WERI-Rb-1 (cell line): ENCODE measurements around the gene STRADA.

ENCODE experiments used
- DNase-seq: peaks from one replicate; pipeline ENCODE4 v3.0.0-alpha.2; 2020
- H3K27ac ChIP-seq: fragments of 250-450 bp; sonication (Bioruptor Pico); 2 replicates; pipeline ENCODE4 v1.5.1; 2020; ENCODE audit warnings: mild to moderate bottlenecking, moderate library complexity
- H3K27me3 ChIP-seq: fragments of 250-450 bp; sonication (Bioruptor Pico); 2 replicates; pipeline ENCODE4 v1.5.1; 2021; ENCODE audit warnings: mild to moderate bottlenecking, low read depth, moderate library complexity; ENCODE audit not compliant: insufficient read depth, severe bottlenecking
- H3K36me3 ChIP-seq: fragments of 250-450 bp; sonication (Bioruptor Pico); 2 replicates; pipeline ENCODE4 v1.5.1; 2020; ENCODE audit warnings: mild to moderate bottlenecking, moderate library complexity
- H3K4me3 ChIP-seq: 2 replicates; pipeline ENCODE4 v1.5.1; 2011; ENCODE audit warnings: low read depth, mild to moderate bottlenecking, control low read depth, low read length
- H3K9me3 ChIP-seq: fragments of 250-450 bp; sonication (Bioruptor Pico); 2 replicates; pipeline ENCODE4 v1.5.1; 2021; ENCODE audit warnings: mild to moderate bottlenecking, moderate library complexity; ENCODE audit not compliant: severe bottlenecking
- CTCF ChIP-seq: IDR thresholded peaks from 2 replicates; pipeline ENCODE4 v1.5.1; 2011; ENCODE audit warnings: low read depth, mild to moderate bottlenecking, control low read depth, inconsistent platforms, low read length

STRADA gene

GRCh38 chr17:63693411-63694113, 48.0 kb downstream of the STRADA start:
- Histone ChIP-seq H3K27me3 (no peaks in the 10 kb centered on the region), H3K27ac (peak overlapping the region; percentile 17; the same call in 1 of the 2 replicates), H3K9me3 (no peaks in the 10 kb centered on the region), H3K36me3 (peaks cover 74% of the 10 kb centered on the region), H3K4me3 (no peak overlapping the region)
- no peak for TF ChIP-seq CTCF
- DNase-seq, result no peak

GRCh38 chr17:63692195-63692816, 49.3 kb downstream of the STRADA start:
- Histone ChIP-seq H3K9me3 (no peaks in the 10 kb centered on the region), H3K27me3 (no peaks in the 10 kb centered on the region), H3K36me3 (peaks cover 80% of the 10 kb centered on the region), H3K27ac (peak overlapping the region; percentile 36), H3K4me3 (no peak overlapping the region)
- DNase-seq, result peak; percentile 75
- TF ChIP-seq CTCF, result peak; percentile 60

GRCh38 chr17:63689479-63689878, 52.1 kb downstream of the STRADA start:
- H3K27ac ChIP-seq, result no peak overlapping the region
- no peaks in the 10 kb centered on the region for H3K27me3 ChIP-seq
- H3K9me3 ChIP-seq, result no peaks in the 10 kb centered on the region
- peaks cover 83% of the 10 kb centered on the region for H3K36me3 ChIP-seq
- TF ChIP-seq CTCF, result no peak
- no peak overlapping the region for H3K4me3 ChIP-seq
- DNase-seq, result no peak

- H3K27me3 ChIP-seq, result no peaks in the 10 kb centered on the region
- TF ChIP-seq CTCF, result no peak
- no peak for DNase-seq
- peaks cover 83% of the 10 kb centered on the region for H3K36me3 ChIP-seq
- H3K9me3 ChIP-seq, result no peaks in the 10 kb centered on the region
- H3K4me3 ChIP-seq, result no peak overlapping the region
- H3K27ac ChIP-seq, result no peak overlapping the region
Observed at GRCh38 chr17:63688396-63689020, 53.1 kb downstream of the STRADA start.

GRCh38 chr17:63686138-63686685, 55.4 kb downstream of the STRADA start:
- Histone ChIP-seq H3K4me3 (no peak overlapping the region), H3K27me3 (no peaks in the 10 kb centered on the region), H3K27ac (no peak overlapping the region), H3K36me3 (peaks cover 87% of the 10 kb centered on the region), H3K9me3 (no peaks in the 10 kb centered on the region)
- no peak for DNase-seq
- no peak for TF ChIP-seq CTCF
